A673 (cell line): ENCODE measurements around the gene FBXL7.

Source experiments
- EZH2 ChIP-seq: fragments of 200-600 bp; sonication (generic); IDR thresholded peaks from 2 replicates; pipeline ENCODE4 v1.6.1; 2017; ENCODE audit warnings: borderline replicate concordance, low read depth, mild to moderate bottlenecking, mixed read lengths, antibody characterized with exemption, low read length; ENCODE audit not compliant: poor library complexity, severe bottlenecking
- TF ChIP-seq, protein P1 (sequence below): fragments of 300-800, 200-600 bp; sonication (generic); conservative IDR thresholded peaks from 2 replicates; pipeline ENCODE4 v1.5.1; 2017; ENCODE audit warnings: low read depth, mild to moderate bottlenecking, antibody characterized with exemption, low read length, moderate library complexity, mixed read lengths

DNA sequence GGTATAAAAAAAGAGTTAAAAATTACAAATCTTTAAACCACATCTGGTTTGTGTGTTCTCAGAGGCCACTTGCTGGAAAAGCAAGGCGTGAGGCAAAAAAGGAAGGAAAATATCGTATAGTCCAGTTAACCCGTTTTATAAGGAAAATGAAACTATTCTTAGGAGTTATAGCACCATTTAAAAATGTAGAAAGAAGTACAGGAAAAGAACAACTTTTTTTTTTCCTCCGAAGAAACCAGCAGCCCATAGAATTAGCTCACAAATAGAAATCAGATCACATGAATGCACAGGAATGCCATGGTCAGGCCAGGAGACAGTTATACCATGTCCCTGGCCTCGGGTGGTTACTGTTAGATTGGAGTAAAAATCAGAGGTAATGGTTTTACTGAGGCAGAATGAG is 241.6 kb downstream of the FBXL7 start:
- TF ChIP-seq, protein P1, sequence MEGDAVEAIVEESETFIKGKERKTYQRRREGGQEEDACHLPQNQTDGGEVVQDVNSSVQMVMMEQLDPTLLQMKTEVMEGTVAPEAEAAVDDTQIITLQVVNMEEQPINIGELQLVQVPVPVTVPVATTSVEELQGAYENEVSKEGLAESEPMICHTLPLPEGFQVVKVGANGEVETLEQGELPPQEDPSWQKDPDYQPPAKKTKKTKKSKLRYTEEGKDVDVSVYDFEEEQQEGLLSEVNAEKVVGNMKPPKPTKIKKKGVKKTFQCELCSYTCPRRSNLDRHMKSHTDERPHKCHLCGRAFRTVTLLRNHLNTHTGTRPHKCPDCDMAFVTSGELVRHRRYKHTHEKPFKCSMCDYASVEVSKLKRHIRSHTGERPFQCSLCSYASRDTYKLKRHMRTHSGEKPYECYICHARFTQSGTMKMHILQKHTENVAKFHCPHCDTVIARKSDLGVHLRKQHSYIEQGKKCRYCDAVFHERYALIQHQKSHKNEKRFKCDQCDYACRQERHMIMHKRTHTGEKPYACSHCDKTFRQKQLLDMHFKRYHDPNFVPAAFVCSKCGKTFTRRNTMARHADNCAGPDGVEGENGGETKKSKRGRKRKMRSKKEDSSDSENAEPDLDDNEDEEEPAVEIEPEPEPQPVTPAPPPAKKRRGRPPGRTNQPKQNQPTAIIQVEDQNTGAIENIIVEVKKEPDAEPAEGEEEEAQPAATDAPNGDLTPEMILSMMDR = no peak
- TF ChIP-seq EZH2 = no peak
